ENCODE results near the gene ADCY10. TPM values are rescaled to one million over a fixed set of nuclear protein-coding genes. Genes with fewer than 3 reads are reported as not detected.

The ADCY10 gene
- total RNA-seq, 2 donors from 2014 or later, result 0.35 TPM; not detected in 1

DNA sequence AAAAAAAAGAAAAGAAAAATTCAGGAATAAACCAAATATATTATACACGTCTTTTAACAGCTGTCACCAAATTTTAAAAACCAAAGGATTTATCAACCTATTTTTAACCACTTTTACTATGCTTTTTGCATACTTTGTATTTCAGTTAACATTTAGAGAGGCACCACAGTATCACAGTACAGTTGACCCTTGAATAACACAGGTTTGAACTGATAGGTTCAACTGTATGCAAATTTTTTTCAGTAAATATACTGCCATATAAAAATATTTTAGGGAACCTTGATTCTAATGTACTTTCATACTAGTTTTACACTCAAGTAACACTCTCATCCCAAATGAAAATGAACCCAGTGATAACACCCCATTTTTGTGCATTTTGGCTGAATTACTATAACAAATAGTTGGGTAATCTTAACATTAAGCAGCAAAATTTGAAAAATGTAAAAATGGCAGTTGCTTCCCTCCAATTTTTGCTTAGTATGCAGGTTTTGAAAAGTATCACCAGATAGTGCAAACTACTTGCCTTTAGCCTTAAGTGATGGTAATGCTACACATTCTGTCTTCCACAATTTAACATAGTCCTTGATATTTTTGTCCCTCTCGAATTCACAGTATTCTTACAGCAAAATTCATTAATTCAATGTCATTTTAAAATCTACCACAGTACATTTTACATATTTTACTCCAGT, 10.8 kb upstream of the ADCY10 start:
- no peak overlapping the region for H3K4me3 ChIP-seq
- H3K4me1 ChIP-seq, result peaks cover 0 to 15% of the 10 kb centered on the region in 2 donors
- no peaks in the 10 kb centered on the region for H3K27me3 ChIP-seq
- H3K27ac ChIP-seq, result no peak overlapping the region
- no peaks in the 10 kb centered on the region for H3K9me3 ChIP-seq
- DNase-seq (ENCODE audit: low spot score), result no peak
- no peaks in the 10 kb centered on the region for H3K36me3 ChIP-seq
- TF ChIP-seq, protein P1, sequence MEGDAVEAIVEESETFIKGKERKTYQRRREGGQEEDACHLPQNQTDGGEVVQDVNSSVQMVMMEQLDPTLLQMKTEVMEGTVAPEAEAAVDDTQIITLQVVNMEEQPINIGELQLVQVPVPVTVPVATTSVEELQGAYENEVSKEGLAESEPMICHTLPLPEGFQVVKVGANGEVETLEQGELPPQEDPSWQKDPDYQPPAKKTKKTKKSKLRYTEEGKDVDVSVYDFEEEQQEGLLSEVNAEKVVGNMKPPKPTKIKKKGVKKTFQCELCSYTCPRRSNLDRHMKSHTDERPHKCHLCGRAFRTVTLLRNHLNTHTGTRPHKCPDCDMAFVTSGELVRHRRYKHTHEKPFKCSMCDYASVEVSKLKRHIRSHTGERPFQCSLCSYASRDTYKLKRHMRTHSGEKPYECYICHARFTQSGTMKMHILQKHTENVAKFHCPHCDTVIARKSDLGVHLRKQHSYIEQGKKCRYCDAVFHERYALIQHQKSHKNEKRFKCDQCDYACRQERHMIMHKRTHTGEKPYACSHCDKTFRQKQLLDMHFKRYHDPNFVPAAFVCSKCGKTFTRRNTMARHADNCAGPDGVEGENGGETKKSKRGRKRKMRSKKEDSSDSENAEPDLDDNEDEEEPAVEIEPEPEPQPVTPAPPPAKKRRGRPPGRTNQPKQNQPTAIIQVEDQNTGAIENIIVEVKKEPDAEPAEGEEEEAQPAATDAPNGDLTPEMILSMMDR (IDR thresholded peaks at IDR 0.05), result no peak

DNA sequence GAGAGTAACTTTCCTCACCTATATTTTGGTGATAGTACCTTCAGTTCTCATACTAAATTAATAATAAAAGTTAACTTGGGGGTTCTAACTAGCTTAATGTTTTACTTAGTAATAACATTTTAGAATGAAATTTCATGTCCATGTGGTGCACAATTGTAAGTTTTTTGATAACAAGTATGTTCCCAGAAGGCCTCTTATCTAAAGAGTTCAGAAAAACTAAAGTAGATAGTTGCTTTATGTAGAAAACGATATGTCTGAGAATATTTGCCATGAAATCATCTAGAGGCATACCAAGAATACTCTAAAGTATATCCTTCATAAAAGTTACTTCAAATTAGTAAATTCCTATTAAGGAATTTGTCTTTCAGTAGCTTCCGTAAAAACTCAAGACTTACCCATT, 10.2 kb upstream of the ADCY10 start:
- no peaks in the 10 kb centered on the region for H3K9me3 ChIP-seq
- no peaks in the 10 kb centered on the region for H3K27me3 ChIP-seq
- TF ChIP-seq, protein P1 (IDR thresholded peaks at IDR 0.05), result no peak
- H3K4me3 ChIP-seq, result no peak overlapping the region
- no peak for DNase-seq (ENCODE audit: low spot score)
- no peaks in the 10 kb centered on the region for H3K36me3 ChIP-seq
- no peak overlapping the region for H3K27ac ChIP-seq
- H3K4me1 ChIP-seq, result peaks cover 0 to 15% of the 10 kb centered on the region in 2 donors

DNA sequence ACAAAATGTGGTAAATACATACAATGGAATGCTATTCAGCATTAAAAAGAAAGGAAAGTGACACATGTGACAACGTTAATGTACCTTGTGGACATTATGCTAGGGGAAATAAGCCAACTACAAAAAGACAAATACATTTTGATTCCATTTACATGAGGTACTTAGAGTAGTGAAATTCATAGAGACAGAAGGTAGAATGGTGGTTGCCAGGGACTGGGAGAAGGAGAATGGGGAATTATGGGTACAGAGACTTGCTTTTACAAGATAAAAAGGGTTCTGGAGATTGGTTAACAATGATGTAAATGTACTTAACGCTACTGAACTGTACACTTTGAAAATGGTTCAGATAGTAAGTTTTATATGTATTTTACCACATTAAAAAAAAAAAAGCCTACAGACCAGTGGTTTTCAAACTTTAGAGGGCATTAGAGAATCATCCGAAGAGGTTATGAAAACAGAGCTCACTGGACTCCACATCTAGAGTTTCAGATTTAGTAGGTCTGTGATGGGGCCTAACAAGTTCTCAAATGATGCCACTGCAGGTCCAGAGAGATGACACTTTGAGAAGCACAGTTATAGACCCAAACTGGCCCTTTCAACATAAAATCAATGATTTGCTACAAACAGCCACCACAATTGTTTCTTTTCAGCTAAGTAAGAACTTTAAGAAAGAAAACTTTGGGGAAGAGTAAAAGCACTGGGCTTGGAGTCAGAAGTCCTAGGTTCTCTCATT, 9.6 kb upstream of the ADCY10 start:
- Histone ChIP-seq H3K4me3 (no peak overlapping the region), H3K27me3 (no peaks in the 10 kb centered on the region), H3K4me1 (peaks cover 0 to 15% of the 10 kb centered on the region in 2 donors), H3K27ac (no peak overlapping the region), H3K36me3 (no peaks in the 10 kb centered on the region), H3K9me3 (no peaks in the 10 kb centered on the region)
- DNase-seq (ENCODE audit: low spot score), result no peak
- TF ChIP-seq, protein P1 (IDR thresholded peaks at IDR 0.05), result no peak

DNA sequence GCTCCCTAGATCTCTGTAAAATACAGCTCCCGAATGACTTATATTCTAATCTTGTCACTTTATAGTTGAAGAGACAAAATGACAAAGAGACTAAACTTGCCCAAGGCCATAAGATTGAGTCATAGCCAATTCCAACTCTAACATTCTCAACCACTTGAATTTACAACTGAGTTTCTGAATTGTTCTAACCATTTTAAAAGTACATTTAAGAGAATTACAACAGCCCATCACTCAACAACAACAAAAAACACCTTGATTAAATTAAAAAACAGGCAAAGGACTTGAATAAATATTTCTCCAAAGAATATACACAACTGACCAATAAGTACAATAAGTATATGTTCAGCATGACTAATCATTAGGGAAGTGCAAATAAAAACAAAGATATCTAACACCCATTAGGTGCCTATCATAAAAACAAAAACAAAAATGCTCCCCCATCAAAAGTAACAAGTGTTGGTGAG, 8.7 kb upstream of the ADCY10 start:
- no peaks in the 10 kb centered on the region for H3K9me3 ChIP-seq
- TF ChIP-seq, protein P1 (IDR thresholded peaks at IDR 0.05), result no peak
- H3K4me3 ChIP-seq, result no peak overlapping the region
- H3K4me1 ChIP-seq, result peaks cover 0 to 15% of the 10 kb centered on the region in 2 donors
- H3K36me3 ChIP-seq, result peaks cover 6% of the 10 kb centered on the region
- no peaks in the 10 kb centered on the region for H3K27me3 ChIP-seq
- no peak for DNase-seq (ENCODE audit: low spot score)
- H3K27ac ChIP-seq, result peak overlapping the region in 1 of 2 donors; percentile 45

DNA sequence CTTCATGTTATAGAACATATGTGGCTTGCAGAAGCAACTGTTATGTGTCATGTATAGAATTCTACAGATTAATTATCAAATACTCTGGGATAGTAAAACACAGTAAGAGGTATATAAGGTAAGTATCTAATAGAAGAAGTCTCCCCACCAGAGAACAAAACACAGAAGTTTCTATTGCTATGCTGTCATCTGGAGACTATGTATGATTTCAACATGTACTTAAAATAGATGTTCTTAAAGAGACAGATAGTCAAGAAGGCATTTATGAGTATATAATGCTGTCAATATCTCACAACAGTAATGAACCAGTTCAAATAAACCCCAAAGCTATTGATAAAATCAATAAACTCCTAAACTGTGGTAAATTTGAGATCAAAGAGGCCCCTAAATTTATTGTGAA, 8.1 kb upstream of the ADCY10 start:
- Histone ChIP-seq H3K36me3 (peaks cover 6% of the 10 kb centered on the region), H3K4me1 (peaks cover 0 to 10% of the 10 kb centered on the region in 2 donors), H3K9me3 (no peaks in the 10 kb centered on the region), H3K27ac (peak overlapping the region in 1 of 2 donors; percentile 45), H3K4me3 (no peak overlapping the region), H3K27me3 (no peaks in the 10 kb centered on the region)
- TF ChIP-seq, protein P1 (IDR thresholded peaks at IDR 0.05), result no peak
- no peak for DNase-seq (ENCODE audit: low spot score)

Measured in right atrium auricular region (tissue), 2 donors.